A673 (cell line): ENCODE measurements around the gene LRRC41.
"Not testable (repeated sequence)": the region's sequence is repeated elsewhere in the genome, so short reads cannot be mapped to it uniquely, and the experiment has no call there.

Experiments
- CTCF ChIP-seq: fragments of 300-800, 200-600 bp; sonication (generic); conservative IDR thresholded peaks from 2 replicates; pipeline ENCODE4 v1.5.1; 2017; ENCODE audit warnings: low read depth, mild to moderate bottlenecking, antibody characterized with exemption, low read length, moderate library complexity, mixed read lengths
- EZH2 ChIP-seq: fragments of 200-600 bp; sonication (generic); IDR thresholded peaks from 2 replicates; pipeline ENCODE4 v1.6.1; 2017; ENCODE audit warnings: borderline replicate concordance, low read depth, mild to moderate bottlenecking, mixed read lengths, antibody characterized with exemption, low read length; ENCODE audit not compliant: poor library complexity, severe bottlenecking

GRCh38 chr1:46328182-46328581, 24.8 kb upstream of the LRRC41 start:
- not testable (repeated sequence) for TF ChIP-seq CTCF, EZH2
